GM12864 (cell line): ENCODE measurements around the gene TTYH3.

Experiments
- DNase-seq: peaks from one replicate; pipeline ENCODE4 v3.0.0-alpha.2; 2011; ENCODE audit warnings: low read depth
- H3K4me3 ChIP-seq: 2 replicates; pipeline ENCODE4 v1.5.1; 2011; ENCODE audit warnings: mild to moderate bottlenecking, low read depth, low read length, control low read depth
- TF ChIP-seq, protein P1 (sequence below): IDR thresholded peaks from 2 replicates; pipeline ENCODE4 v1.5.1; 2011; ENCODE audit warnings: low read depth, mild to moderate bottlenecking, moderate library complexity, low read length, control low read depth, inconsistent platforms; ENCODE audit errors: missing control alignments

TTYH3 gene

GRCh38 chr7:2646680-2647571 lies 15.1 kb downstream of the TTYH3 start:
- no peak overlapping the region for H3K4me3 ChIP-seq
- DNase-seq: no peak
- TF ChIP-seq, protein P1, sequence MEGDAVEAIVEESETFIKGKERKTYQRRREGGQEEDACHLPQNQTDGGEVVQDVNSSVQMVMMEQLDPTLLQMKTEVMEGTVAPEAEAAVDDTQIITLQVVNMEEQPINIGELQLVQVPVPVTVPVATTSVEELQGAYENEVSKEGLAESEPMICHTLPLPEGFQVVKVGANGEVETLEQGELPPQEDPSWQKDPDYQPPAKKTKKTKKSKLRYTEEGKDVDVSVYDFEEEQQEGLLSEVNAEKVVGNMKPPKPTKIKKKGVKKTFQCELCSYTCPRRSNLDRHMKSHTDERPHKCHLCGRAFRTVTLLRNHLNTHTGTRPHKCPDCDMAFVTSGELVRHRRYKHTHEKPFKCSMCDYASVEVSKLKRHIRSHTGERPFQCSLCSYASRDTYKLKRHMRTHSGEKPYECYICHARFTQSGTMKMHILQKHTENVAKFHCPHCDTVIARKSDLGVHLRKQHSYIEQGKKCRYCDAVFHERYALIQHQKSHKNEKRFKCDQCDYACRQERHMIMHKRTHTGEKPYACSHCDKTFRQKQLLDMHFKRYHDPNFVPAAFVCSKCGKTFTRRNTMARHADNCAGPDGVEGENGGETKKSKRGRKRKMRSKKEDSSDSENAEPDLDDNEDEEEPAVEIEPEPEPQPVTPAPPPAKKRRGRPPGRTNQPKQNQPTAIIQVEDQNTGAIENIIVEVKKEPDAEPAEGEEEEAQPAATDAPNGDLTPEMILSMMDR: no peak

- TF ChIP-seq, protein P1: no peak
- no peak for DNase-seq
- no peak overlapping the region for H3K4me3 ChIP-seq
Observed at GRCh38 chr7:2647594-2648172, 15.9 kb downstream of the TTYH3 start.

GRCh38 chr7:2649139-2649838 lies 17.5 kb downstream of the TTYH3 start:
- no peak for DNase-seq
- no peak overlapping the region for H3K4me3 ChIP-seq
- TF ChIP-seq, protein P1: no peak

DNA sequence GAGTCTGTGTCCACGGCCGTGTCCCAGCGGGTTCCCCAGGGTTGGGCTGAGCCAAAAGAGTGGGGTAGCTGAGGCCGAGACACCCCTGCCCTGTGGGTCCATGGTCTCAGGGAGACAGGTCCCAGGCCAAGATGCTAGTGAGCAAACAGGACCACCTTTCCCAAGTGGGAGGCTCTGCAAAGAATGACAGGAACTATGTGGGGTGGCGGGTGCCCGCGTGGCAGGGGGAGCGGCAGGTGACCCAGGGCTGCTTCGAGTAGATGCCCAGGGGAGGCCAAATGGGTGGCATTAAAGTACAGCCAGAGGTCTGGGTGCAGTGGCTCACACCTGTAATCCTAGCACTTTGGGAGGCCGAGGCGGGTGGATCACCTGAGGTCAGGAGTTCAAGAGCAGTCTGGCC lies 18.2 kb downstream of the TTYH3 start:
- DNase-seq: no peak
- no peak overlapping the region for H3K4me3 ChIP-seq
- TF ChIP-seq, protein P1: no peak

GRCh38 chr7:2650451-2650850 lies 18.7 kb downstream of the TTYH3 start:
- TF ChIP-seq, protein P1: no peak
- DNase-seq: no peak
- H3K4me3 ChIP-seq: no peak overlapping the region

GRCh38 chr7:2651336-2651735 lies 19.6 kb downstream of the TTYH3 start:
- no peak overlapping the region for H3K4me3 ChIP-seq
- no peak for DNase-seq
- TF ChIP-seq, protein P1: peak; percentile 29
